Endothelial cell (in vitro differentiated cells): Measurements from ENCODE around the gene PUDP. TPM values are rescaled to one million over a fixed set of nuclear protein-coding genes. Genes with fewer than 3 reads are reported as not detected.
"Not testable (repeated sequence)": the region's sequence is repeated elsewhere in the genome, so short reads cannot be mapped to it uniquely, and the experiment has no call there.

Source experiments
- DNase-seq: peaks from one replicate; pipeline ENCODE4 v3.0.0; 2021; ENCODE audit warnings: low spot score
- H3K27ac Mint-ChIP-seq: one replicate; pipeline ENCODE4 v1.8.0; 2021; ENCODE audit warnings: mixed read lengths, inconsistent platforms; ENCODE audit not compliant: unreplicated experiment
- H3K27me3 Mint-ChIP-seq: one replicate; pipeline ENCODE4 v1.8.0; 2021; ENCODE audit warnings: mild to moderate bottlenecking, moderate library complexity, mixed read lengths, inconsistent platforms; ENCODE audit not compliant: unreplicated experiment
- H3K36me3 Mint-ChIP-seq: one replicate; pipeline ENCODE4 v1.8.0; 2021; ENCODE audit warnings: mild to moderate bottlenecking, low read depth, mixed read lengths, inconsistent platforms; ENCODE audit not compliant: unreplicated experiment
- H3K4me1 Mint-ChIP-seq: one replicate; pipeline ENCODE4 v1.8.0; 2021; ENCODE audit warnings: mild to moderate bottlenecking, mixed read lengths, inconsistent platforms; ENCODE audit not compliant: unreplicated experiment
- H3K4me3 Mint-ChIP-seq: one replicate; pipeline ENCODE4 v1.8.0; 2021; ENCODE audit warnings: mild to moderate bottlenecking, mixed read lengths, inconsistent platforms; ENCODE audit not compliant: unreplicated experiment
- H3K9me3 Mint-ChIP-seq: one replicate; pipeline ENCODE4 v1.8.0; 2021; ENCODE audit warnings: mixed read lengths, inconsistent platforms; ENCODE audit not compliant: unreplicated experiment
- CTCF ChIP-seq: fragments of 200-600 bp; sonication (generic); IDR thresholded peaks from one replicate; pipeline ENCODE4 v1.5.0; 2021; ENCODE audit warnings: antibody characterized with exemption; ENCODE audit not compliant: unreplicated experiment
- total RNA-seq: library from RNA; stranded (reverse); fragmentation: NEBNext Ultra II Directional; extraction: Animal tissue kit (Norgen Biotek cat#: 25700); gene quantifications from one replicate; pipeline ENCODE4 v1.2.1, GENCODE V29; 2021; ENCODE audit not compliant: unreplicated experiment

PUDP gene
- total RNA-seq, 1 donor from 2014 or later, result 45.0 TPM

GRCh38 chrX:7188672-7189071 lies 40.7 kb upstream of the PUDP start:
- no peak overlapping the region for H3K27ac Mint-ChIP-seq
- no peak overlapping the region for H3K4me3 Mint-ChIP-seq
- no peaks in the 10 kb centered on the region for H3K27me3 Mint-ChIP-seq
- no peaks in the 10 kb centered on the region for H3K36me3 Mint-ChIP-seq
- no peaks in the 10 kb centered on the region for H3K9me3 Mint-ChIP-seq
- DNase-seq, result no peak
- no peaks in the 10 kb centered on the region for H3K4me1 Mint-ChIP-seq
- TF ChIP-seq CTCF, result no peak

GRCh38 chrX:7184816-7185215 lies 36.9 kb upstream of the PUDP start:
- Mint-ChIP-seq H3K36me3 (no peaks in the 10 kb centered on the region), H3K27me3 (no peaks in the 10 kb centered on the region), H3K9me3 (no peaks in the 10 kb centered on the region), H3K4me1 (no peaks in the 10 kb centered on the region), H3K27ac (no peak overlapping the region), H3K4me3 (no peak overlapping the region)
- no peak for DNase-seq
- no peak for TF ChIP-seq CTCF

- Mint-ChIP-seq H3K4me1 (no peaks in the 10 kb centered on the region), H3K9me3 (no peaks in the 10 kb centered on the region), H3K27ac (no peak overlapping the region), H3K27me3 (no peaks in the 10 kb centered on the region), H3K4me3 (no peak overlapping the region), H3K36me3 (no peaks in the 10 kb centered on the region)
- TF ChIP-seq CTCF, result no peak
- no peak for DNase-seq
Observed at GRCh38 chrX:7179446-7179845, 31.5 kb upstream of the PUDP start.

GRCh38 chrX:7178859-7179258 lies 30.9 kb upstream of the PUDP start:
- not testable (repeated sequence) for H3K36me3 Mint-ChIP-seq, H3K9me3 Mint-ChIP-seq, H3K27ac Mint-ChIP-seq, DNase-seq, H3K27me3 Mint-ChIP-seq, H3K4me1 Mint-ChIP-seq, H3K4me3 Mint-ChIP-seq

- peak; percentile 47 for TF ChIP-seq CTCF
- Mint-ChIP-seq H3K4me3 (no peak overlapping the region), H3K9me3 (no peaks in the 10 kb centered on the region), H3K27ac (no peak overlapping the region), H3K27me3 (no peaks in the 10 kb centered on the region), H3K36me3 (no peaks in the 10 kb centered on the region), H3K4me1 (no peaks in the 10 kb centered on the region)
- DNase-seq, result peak; percentile 15
Observed at GRCh38 chrX:7170898-7171297, 22.9 kb upstream of the PUDP start.

GRCh38 chrX:7169627-7170026 lies 21.7 kb upstream of the PUDP start:
- no peak for DNase-seq
- Mint-ChIP-seq H3K36me3 (no peaks in the 10 kb centered on the region), H3K9me3 (no peaks in the 10 kb centered on the region), H3K27ac (no peak overlapping the region), H3K4me3 (no peak overlapping the region), H3K4me1 (no peaks in the 10 kb centered on the region), H3K27me3 (peaks cover 2% of the 10 kb centered on the region)
- no peak for TF ChIP-seq CTCF
